ENCODE results near the gene RBM8A. TPM values are rescaled to one million over a fixed set of nuclear protein-coding genes. Genes with fewer than 3 reads are reported as not detected.

The RBM8A gene
- total and polyA plus RNA-seq, 9 of the 15 experiments (the other 6 are each of a cell fraction or from before 2014, with no cell fraction given): 215 to 1,035 (median 291) TPM

- Histone ChIP-seq H3K9me1 (ENCODE audit: control insufficient read depth, insufficient read depth, low read length) (no peaks in the 10 kb centered on the region), H2AFZ (ENCODE audit: low read depth, low read length) (no peak overlapping the region), H3K4me3 (no peak overlapping the region), H3K36me3 (ENCODE audit: control insufficient read depth, insufficient read depth, low read length) (no peaks in the 10 kb centered on the region), H3K9ac (ENCODE audit: insufficient read depth in 1 of 2, low read depth in 2 of 2, low read length in 2 of 2) (no peak overlapping the region; a peak in 1 of 4 replicates), H3K79me2 (ENCODE audit: control insufficient read depth, insufficient read depth, low read length) (no peaks in the 10 kb centered on the region), H3K27me3 (ENCODE audit: control insufficient read depth in 2 of 2, insufficient read depth in 2 of 2, low read length in 2 of 2) (peaks cover 7 to 10% of the 10 kb centered on the region in 2 experiments; a peak in 4 of 5 replicates), H3K9me3 (replicated peaks; ENCODE audit: control insufficient read depth, insufficient read depth, low read depth, low read length) (no peaks in the 10 kb centered on the region), H3K4me1 (replicated peaks in 1 of 2; ENCODE audit: control insufficient read depth in 2 of 2, insufficient read depth in 2 of 2, low read length in 2 of 2) (peaks cover 10 to 17% of the 10 kb centered on the region in 2 experiments), H3K4me2 (ENCODE audit: insufficient read depth, low read length) (no peak overlapping the region), H3K27ac (ENCODE audit: extremely low read depth, low read depth, low read length) (no peak overlapping the region), H4K20me1 (replicated peaks; ENCODE audit: control insufficient read depth, insufficient read depth, low read length) (no peaks in the 10 kb centered on the region)
- ChIA-PET POLR2A (interaction anchor here (1.4 kb wide), 1 partner anchor 26 kb away, joined by 4 read pairs; the partner anchor contains the start of gene PIAS3), CTCF (ENCODE audit: low intra/inter-chr PET ratio) (no interaction called here)
- BruUV-seq (replicated peaks): no TSS peak
- FAIRE-seq (no peak), DNase-seq (ENCODE audit: extremely low read depth in 1 of 4, low spot score in 3 of 4) (no peak), ATAC-seq (no peak)
- intact Hi-C loops (cut with micrococcal nuclease) (no loop called here), in situ Hi-C loops (cut with MboI) (no loop called here)
- TF ChIP-seq TCF3 (CRISPR knock-in tag; IDR thresholded peaks at IDR 0.05): no peak
- no peak for TF ChIP-seq ZNF586 (CRISPR knock-in tag; conservative IDR thresholded peaks at IDR 0.05)
- TF ChIP-seq HCFC1 (IDR thresholded peaks at IDR 0.05; ENCODE audit: low read depth, low read length): no peak
- no peak for TF ChIP-seq KLF16 (IDR thresholded peaks at IDR 0.05)
- TF ChIP-seq HDAC6 (IDR thresholded peaks at IDR 0.05; ENCODE audit: low read depth, low read length): no peak
- no peak for TF ChIP-seq NR3C1 (CRISPR knock-in tag; IDR thresholded peaks at IDR 0.05)
- no peak for TF ChIP-seq GTF2F1 (IDR thresholded peaks at IDR 0.05; ENCODE audit: low read depth, low read length)
- TF ChIP-seq ZBTB5 (IDR thresholded peaks at IDR 0.05): no peak
- no peak for TF ChIP-seq PML (IDR thresholded peaks at IDR 0.05; ENCODE audit: low read length)
- TF ChIP-seq STAT5A (IDR thresholded peaks at IDR 0.05; ENCODE audit: borderline replicate concordance, low read length): no peak
- TF ChIP-seq, protein P1, sequence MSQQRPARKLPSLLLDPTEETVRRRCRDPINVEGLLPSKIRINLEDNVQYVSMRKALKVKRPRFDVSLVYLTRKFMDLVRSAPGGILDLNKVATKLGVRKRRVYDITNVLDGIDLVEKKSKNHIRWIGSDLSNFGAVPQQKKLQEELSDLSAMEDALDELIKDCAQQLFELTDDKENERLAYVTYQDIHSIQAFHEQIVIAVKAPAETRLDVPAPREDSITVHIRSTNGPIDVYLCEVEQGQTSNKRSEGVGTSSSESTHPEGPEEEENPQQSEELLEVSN (IDR thresholded peaks at IDR 0.05; ENCODE audit: borderline replicate concordance in 1 of 2, extremely low read depth in 1 of 2, insufficient read depth in 1 of 2, insufficient read length in 1 of 2, low read depth in 1 of 2, low read length in 1 of 2, poor library complexity in 1 of 2, severe bottlenecking in 1 of 2): no peak
- no peak for TF ChIP-seq MTA2 (IDR thresholded peaks at IDR 0.05; ENCODE audit: low read depth)
- TF ChIP-seq SETDB1 (IDR thresholded peaks at IDR 0.05; ENCODE audit: low read length): no peak
- TF ChIP-seq ETS2 (tag; IDR thresholded peaks at IDR 0.05; ENCODE audit: borderline replicate concordance, poor library complexity, severe bottlenecking): no peak
- TF ChIP-seq RBM22 (IDR thresholded peaks at IDR 0.05; ENCODE audit: low read depth, low read length, poor library complexity, severe bottlenecking): no peak
- no peak for TF ChIP-seq ZNF655 (CRISPR knock-in tag; IDR thresholded peaks at IDR 0.05)
- WGBS (ENCODE audit: insufficient coverage, low coverage, missing lambda C conversion rate): 0% methylated on average over 1 of the region's 1 CpG
Observed at GRCh38 chr1:145884675-145885074, 42.6 kb downstream of the RBM8A start.

Data from K562 (cell line).